Myocyte (in vitro differentiated cells): ENCODE results near the gene YWHAQ. TPM values are rescaled to one million over a fixed set of nuclear protein-coding genes. Genes with fewer than 3 reads are reported as not detected.

Experiments used
- DNase-seq: peaks from one replicate; pipeline ENCODE4 v3.0.0-alpha.2; 2012; ENCODE audit warnings: low read depth
- total RNA-seq: library from RNA; depleted of rRNA; stranded (reverse); fragments of >200 nt; gene quantifications from 2 replicates; pipeline ENCODE4 v1.2.3, GENCODE V29; 2014

The YWHAQ gene
- total RNA-seq, 1 donor from 2014 or later, result 222 TPM

DNA sequence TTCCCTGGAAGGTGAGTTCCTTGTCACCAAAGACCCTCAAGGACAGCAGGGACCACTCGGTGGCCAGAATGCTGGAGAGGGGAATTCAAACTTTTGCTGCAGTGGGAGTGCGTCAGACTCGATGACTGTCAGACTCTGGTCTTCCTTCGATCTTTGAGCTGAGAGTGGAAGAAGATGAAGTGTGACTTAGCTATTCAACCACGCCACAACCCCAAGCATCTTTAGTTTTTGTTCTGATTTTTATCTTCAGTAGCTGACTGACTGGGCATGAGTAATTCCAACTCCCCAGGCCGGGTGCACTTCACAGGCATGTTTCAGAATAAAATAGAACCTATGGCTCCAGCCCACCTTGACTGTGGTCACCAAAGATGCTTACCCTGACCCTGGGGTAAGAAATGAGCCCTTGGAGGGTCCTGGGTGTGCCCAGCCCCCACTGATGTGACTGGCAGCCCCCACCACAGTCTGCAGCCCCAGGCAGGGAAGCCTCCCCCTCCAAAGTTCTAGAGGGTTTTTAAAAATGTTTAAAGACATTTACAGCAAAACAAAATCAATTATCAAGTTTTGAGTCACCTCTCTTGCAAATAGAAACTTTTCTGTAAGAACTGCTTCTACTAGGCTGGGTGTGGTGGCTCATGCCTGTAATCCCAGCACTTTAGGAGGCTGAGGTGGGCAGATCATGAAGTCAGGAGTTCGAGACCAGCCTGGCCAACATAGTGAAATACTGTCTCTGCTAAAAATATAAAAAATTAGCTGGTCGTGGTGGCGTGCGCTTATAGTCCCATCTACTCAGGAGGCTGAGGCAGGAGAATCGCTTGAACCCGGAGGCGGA is 24.9 kb upstream of the YWHAQ start:
- peak; percentile 44 for DNase-seq

DNA sequence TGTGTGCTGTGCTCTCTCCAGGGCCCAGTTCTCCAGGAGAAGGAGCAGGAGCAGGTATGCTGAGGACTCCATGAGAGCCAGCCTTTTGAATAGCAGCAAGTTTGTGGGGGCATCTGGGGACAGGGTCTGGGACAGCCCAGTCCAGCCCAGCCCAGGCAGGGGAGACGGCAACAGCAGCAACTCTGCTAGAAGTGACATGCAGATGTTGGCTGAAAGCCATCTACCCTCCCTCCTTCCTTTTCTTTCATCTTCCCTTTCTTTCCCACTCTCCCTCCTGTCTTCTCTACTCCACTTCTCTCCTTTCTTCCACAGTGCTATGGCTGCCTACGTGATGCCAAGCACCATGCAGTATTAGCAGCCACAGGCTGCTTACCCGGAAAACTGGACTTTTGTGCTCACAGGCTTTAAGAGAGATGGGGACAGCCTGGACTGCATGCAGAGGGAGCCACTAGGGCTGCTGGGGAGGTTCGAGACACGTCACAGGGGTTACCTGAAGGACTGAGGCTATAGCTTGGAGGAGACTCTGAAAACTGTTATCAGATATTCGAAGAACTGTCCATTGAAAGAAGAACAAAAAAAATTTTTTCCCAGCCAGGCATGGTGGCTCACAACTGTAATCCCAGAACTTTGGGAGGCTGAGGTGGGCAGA is 23.8 kb upstream of the YWHAQ start:
- DNase-seq, result no peak

DNA sequence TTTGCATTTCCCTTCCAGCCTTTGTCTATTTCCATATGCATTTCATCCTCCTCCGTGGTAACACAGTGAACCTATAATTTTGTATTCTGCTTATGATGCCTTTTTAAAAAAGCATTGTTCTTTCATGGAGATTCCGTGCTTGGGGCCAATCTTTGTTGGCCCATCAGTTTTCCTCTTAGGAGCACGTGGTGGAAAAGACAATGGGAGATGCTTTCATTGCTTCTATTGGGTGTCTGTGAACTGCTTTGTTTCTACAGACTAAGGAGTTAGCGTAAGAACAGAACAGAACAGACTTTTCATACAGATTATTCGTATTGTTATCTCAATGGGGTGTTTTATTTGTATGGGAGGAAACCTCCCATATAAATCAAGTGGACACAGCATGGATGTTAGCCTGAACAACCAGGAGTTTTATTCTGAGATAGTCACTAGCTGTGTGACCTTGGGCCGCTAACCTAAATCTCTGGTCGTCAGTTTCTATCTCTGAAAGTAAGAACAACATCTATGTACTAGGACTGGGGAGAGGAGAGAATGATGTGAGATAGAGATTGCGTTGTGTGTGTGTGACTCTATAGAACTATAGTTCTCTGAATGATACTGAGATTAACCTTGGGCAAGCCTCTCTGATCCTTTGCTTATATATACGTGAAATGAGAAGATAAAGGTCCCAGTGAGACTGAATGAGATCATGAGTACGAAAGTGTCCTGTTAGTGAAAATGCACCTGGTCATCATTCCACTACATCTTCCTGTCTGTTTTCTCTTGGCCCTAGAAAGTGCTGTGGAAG is 22.9 kb upstream of the YWHAQ start:
- DNase-seq, result no peak

DNA sequence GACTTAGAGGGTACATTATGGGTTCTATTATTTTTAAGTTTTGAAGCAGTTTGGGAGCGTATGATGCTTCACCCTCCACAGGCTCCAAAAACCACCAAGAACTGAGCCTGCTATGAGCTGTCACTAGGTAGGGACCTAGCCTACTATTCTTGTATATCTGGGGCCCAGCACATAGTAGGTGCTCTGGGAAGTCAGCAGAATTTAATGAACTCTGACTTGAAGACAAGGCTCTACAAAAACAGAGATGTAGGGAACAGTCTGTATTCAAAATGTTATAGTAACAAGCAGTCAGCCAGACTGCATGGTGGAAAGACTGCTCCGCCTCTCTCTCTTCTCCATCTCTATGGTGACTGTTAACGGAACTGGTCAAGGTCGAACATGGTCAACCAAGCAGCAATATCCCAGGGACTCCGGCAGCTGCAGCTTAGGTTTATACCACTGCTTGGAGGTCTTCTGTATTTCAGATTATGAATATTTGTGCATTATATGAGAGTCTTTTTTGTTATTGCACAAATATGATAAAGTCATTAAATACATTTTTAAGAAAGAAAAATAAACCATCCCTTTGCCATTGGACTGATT is 22.2 kb upstream of the YWHAQ start:
- DNase-seq, result no peak

DNA sequence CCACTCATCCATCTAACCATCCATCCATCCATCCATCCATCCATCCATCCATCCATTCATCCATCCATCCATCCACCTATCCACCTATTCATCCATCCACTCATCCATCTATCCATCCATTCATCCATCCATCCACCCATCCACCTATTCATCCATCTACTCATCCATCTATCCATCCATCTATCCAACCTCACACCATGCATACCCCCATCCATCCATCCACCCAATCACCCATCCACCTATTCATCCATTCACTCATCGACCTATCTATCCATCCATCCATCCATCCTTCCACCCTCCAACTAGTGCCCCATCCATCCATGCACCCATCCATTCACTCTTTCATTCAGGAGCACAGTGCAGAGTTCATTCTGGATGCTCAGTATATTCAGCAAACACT is 21.5 kb upstream of the YWHAQ start:
- no peak for DNase-seq

DNA sequence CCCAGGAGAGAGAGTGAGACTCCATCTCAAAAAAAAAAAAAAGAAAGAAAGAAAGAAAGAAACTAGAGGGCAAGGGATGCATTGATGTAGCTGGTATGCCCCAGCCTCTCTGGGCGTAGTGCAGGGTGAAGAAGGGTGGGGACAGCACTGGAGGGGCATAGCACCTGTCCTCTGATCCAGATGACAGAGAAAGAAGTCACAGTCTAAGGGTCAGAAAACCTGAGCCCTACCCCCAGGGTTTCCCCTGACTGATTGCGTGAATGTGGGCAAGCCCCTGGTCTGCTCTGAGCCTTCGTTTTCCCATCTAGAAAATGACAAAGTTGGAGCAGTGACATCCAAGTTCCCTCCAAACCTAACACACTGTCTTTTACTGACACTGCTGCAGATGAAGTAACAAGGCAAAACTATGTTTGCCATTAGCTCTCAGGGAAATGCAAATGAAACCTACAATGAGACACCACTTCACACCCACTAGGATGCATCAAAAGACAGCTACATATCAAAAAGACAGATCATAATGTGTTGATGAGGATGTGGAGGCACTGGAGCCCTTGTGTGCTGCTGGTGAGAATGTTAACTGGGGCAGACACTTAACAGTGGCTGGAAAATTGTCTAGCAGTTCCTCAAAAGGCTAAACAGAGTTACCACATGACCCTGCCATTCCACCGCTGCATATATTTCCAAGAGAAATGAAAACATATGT is 19.5 kb upstream of the YWHAQ start:
- no peak for DNase-seq

DNA sequence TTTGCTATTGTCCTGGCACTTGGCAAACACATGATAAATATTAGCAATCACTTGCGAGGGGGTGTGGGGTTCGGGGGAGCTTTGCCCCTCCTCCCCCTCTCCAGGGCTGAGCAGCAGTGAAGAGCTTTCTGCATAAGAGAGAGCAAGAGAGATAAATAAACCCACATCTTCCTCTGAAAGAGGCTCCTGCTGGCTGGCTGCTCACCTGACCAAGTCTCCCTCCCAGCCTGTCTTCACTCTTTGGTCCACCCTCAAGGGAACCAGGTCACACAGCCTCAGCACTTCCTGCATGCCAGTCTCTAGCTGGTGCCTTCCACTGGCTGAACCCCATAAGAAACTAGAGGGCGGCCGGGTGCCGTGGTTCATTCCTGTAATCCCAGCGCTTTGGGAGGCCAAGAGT is 18.5 kb upstream of the YWHAQ start:
- DNase-seq, result no peak

DNA sequence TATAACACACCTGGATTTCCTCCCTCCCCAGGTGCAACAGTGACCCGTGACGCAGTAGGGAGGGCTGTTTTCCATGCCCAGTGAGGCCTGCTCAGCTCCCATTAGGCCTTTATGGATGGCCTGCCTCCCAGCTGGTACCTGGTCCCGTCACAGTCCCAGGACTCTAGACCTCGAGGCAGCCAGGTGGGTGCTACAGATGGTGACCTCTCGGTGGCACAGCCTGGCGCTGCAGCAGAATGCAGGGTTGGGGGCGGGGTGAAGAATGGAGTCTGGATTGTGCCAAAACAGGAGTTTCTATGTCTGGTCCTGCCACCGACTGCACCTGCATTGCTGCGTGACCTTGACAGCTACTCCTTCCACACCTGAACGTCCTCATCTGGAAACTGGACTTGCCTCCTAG is 18.0 kb upstream of the YWHAQ start:
- DNase-seq, result no peak

DNA sequence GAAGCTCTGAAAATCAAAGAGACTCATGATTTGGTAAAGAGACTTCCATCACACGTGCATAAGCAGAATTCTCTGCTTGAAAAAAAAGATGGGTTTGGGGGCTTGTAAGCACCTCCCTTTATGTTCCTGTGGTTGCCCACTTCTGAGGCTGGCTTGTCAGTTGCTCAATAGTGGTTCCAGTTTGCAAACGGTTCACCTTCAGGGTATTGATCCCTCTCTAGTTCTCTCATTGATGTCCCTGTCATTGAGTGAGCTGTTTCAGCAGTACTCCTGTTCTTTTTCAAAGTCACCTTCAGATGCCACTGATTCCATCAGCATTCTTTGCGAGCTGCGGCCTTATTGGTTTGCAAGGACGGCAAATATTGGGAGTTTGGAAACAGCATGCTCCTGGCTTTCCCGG is 17.1 kb upstream of the YWHAQ start:
- DNase-seq, result no peak

DNA sequence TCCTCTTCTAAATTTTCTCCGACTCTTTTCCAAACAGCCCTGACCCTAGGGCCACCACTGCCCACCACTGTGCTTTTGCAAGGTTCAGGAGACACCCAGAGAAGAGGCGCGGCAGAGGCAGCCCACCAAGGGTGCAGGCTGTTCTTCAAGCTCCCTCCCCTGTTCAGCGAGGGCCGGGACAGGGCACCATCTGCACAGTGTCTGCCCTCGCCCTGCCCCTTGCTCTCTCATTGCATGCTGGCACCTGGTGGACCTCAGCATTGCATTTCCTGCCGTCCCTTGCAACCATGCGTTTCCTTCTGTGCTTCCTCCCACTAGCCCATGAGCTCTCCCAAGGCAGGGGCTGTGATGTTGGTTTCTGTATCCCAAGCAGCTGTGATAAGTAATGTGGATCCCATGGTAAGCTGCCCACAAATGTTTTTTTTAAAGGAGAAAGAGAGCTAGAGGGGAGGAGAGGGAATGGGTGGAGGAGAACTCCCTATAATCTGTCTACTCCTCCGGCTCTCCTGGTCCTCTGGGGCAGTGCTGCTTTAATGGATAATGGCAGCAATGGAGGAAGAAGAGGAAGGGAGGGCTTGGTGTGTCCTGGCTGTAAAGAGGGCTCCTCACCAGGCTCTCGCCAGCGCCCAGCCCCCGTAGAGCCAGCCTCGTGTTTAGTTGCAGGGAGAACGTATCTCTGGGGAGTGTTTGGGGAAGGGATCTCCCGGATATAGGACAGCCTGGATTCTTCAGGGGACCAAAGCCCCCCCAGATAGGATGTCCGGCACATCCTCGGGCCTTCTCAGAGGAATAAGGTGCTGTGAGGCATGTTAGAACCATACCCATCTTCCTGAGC is 15.6 kb upstream of the YWHAQ start:
- DNase-seq, result peak; percentile 49

DNA sequence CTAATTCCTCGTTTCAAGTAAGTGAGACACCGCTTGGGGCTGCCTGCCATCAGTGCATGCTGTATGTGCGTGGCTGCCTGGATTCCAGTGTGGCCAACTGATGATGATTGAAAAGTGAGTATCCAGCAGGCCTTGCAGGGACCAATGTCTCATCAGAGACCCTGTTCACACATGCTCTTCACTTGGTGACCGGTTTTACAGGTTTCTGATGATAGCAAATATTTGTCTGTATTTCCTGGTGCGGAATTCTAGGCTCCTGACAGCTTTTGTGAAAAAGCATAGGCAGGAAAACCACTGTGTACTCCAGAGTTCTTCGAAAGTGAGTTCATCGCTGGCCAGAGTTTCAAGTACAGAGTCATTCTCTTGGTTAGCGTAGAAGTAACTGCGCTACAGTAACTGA is 13.8 kb upstream of the YWHAQ start:
- DNase-seq, result no peak

DNA sequence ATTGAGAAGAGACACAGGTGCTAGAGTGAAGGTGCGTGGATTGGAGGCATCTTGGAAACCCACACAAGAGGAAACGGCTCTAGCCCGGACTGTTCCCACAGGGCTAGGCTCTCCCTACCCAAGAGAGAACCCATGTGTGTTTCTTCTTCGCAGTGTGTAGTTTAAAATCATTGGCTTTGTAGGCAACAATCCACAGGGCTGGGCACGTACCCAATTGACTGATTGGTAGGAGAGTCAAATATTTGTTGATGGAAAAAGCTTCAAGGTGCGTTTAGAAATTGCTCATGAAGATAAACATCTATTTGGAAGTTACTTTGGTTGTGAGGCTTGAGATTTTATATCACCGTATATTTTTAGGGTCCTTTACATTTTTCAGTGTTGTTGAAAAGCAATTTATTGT is 13.2 kb upstream of the YWHAQ start:
- no peak for DNase-seq

DNA sequence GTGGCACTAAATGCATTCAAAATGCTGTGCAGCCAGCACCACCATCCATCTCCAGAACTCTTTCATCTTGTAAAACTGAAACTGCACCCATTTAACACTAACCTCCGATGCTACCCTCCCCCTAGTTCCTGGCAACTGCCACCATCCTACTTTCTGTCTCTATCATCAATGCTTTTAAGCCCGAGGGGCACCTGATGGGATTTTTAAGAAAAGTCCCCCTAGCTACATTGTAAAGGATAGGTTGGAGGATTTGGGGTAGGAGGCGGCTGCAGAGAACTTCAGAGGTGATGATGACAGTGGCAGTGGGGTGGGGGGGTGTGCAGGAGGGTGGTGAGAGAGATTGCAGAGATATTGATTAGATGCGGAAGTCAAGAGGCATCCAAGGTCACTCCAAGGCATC is 10.8 kb upstream of the YWHAQ start:
- DNase-seq, result no peak

DNA sequence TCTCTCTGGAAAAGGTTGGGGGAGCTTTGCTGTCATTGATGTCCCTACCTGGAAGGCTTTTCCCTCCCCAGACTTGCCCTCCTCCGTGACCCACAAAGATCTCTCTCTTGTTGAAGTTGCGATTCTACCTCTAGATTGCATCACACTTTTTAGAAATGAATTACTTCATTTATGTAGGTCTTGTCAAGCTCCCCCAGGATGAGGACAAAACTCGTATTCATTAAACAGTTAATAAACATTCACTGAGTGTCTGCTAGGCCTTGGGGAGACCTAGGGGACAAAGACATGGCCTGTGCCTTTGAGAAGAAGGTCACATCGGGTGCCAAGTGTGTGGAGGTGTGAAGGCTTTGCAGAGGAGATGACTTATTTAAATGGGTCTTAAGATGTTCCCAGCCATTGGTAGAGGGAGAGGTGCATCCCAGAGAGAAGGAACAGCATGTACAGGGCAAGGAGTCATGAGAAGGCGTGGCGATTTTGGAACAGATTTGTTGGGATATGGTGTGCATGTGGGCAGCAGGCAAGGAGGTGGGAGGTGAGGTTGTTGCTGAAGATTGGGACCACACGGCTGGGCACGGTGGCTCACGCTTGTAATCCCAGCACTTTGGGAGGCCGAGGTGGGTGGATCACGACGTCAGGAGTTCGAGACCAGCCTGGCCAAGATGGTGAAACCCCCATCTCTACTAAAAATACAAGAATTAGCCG is 9.8 kb upstream of the YWHAQ start:
- no peak for DNase-seq

DNA sequence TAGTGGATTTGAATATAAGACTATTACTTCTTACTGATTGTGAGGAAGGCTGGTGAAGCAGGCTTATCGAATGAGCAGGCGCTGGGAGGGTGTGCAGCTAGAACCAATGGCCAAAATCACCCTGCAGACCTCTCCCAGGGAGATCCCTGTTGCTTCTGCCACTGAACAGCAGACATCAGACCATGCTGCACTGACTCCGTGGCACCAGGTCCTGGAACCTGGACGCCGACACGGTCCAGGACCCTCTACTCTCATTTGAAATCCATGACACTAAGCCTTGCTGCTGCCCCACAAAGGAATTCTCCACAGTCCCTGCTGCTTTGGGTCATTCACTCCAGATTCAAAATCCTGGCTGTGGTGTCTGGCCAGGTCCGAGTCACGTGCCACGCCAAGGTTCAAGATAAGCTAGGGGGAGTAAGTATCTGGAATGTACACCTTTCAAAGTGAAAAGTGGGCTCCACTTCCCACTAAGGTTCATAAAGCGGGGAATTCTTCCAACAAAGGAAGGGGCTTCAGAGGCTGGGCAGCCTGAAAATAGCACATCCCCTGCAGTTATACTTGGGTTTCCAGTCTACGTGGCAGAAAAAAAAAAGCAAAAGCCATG is 9.0 kb upstream of the YWHAQ start:
- no peak for DNase-seq

DNA sequence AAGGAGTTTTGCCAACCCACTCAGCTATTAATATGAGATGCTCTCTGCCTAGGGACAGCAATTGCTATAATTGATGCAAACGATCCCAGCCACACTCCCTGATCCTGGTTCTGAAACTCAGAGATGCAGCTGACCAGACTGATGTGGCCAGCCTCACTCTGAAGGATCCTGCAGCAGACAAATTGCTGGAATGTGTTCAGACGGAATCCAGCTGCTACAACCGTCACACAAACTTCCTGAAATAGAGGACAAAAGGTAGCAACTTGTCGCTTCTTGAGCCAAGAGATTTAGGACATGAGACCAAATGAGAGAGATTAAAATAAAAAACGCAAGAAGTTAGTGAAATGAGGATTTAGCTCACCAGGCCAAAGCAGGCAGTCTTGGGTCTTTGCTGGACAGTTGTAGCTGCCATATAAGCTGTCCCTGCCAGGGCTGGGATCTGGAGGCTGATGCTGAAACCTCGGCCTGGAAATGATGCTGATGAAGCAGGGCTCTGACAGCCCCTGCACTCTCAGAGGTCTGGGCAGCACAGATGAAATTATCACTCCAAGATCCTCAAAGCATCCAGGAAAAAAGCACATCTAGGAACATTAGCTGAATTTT is 8.3 kb upstream of the YWHAQ start:
- peak; percentile 52 for DNase-seq

DNA sequence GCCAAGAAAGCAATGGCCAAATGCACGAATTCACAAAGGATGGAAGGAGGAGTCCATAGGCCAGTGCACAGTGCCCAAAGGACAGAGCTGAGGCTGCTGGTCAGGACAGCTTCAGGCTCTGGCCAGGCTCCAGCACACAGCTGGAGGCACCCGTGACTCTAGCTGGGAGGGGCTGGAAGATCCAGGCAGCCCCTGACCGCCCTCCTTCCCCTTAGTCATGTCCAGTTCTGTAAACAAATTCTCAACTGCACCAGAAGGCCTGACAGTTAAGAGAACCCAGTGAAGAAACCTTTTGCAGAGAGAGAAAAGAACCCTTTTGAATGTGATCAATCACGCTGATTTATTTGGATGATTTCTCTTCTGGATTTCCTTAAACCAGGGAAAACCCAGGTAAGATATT is 7.7 kb upstream of the YWHAQ start:
- peak; percentile 93 for DNase-seq

DNA sequence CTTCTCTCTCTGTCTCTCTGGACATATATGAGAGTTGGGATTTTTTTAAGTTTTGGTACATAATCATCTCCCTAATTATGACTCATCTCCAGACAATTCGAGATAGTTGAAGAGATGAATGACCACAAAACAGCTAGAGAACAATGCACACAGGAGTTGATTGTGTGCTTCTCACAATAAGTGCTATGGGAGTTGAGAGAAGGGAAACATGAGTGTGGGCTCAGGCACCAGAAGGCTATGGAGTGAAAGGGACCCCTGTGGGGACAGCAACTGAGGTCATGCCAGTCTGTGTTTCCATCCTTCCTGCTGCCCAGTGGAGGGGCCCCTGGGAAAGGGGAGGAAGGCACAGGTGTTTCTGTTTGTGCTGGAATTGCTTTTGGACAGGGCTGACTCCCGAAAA is 6.5 kb upstream of the YWHAQ start:
- DNase-seq, result no peak

DNA sequence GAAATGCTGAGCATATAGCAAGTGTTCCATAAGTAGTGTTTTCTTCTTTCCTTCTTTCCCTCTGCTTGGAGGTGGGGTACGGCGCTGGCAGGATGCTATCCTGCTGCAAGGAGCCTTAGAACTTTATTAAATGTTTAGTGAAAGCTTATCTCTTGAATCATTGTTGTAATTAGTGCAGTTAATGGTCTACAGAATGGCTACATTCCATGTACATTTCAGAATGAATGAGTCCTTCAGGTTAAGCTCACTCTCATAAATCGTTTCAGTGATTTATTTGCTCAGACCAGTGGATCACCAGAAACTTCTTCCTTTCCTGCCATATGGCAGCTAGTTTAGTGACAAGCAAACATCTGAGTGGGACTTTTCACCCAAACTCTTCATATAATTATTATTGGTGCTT is 3.3 kb upstream of the YWHAQ start:
- DNase-seq, result no peak
